IMR-90 (cell line): Measurements from ENCODE around the gene FGF9. TPM values are rescaled to one million over a fixed set of nuclear protein-coding genes. Genes with fewer than 3 reads are reported as not detected.

Experiments
- ATAC-seq: fragments of 200-7000 bp; cut with Tn5 transposase; 2 replicates; pipeline ENCODE4 v1.9.1; 2020; ENCODE audit warnings: low read depth, mild to moderate bottlenecking, moderate library complexity
- BruUV-seq: library from RNA; stranded (reverse); fragments of 400-500 nt; replicated peaks from 2 replicates; lab custom pipeline; 2021; lab: Mats Ljungman, UMichigan
- CTCF ChIA-PET: fragments of 300-600 bp; formaldehyde crosslinking; extraction: SDS; loops from one replicate; lab custom pipeline; 2021; ENCODE audit warnings: antibody characterized with exemption; lab: Yijun Ruan, JAX
- POLR2A ChIA-PET: fragments of 300-600 bp; sonication (Branson Sonifier 250); formaldehyde crosslinking; loops from one replicate; lab custom pipeline; 2022; ENCODE audit warnings: antibody characterized with exemption; ENCODE audit not compliant: unreplicated experiment; lab: Charles Lee
- DNase-seq: peaks from one replicate; pipeline ENCODE4 v3.0.0; 2013
- H2AFZ ChIP-seq: replicated peaks from 2 replicates; pipeline ENCODE3; 2013; ENCODE audit warnings: low read length, mild to moderate bottlenecking; ENCODE audit not compliant: poor library complexity
- H2AK5ac ChIP-seq: 2 replicates; pipeline ENCODE4 v1.6.1; 2013; ENCODE audit warnings: low read depth, low read length, inconsistent platforms
- H2AK9ac ChIP-seq: replicated peaks from 2 replicates; pipeline ENCODE3; 2013; ENCODE audit warnings: mild to moderate bottlenecking, low read depth, low read length, moderate library complexity; ENCODE audit not compliant: poor library complexity
- H2BK120ac ChIP-seq: 2 replicates; pipeline ENCODE4 v1.6.1; 2013; ENCODE audit warnings: low read depth, low read length, inconsistent platforms
- H2BK15ac ChIP-seq: 3 replicates; pipeline ENCODE4 v1.6.1; 2013; ENCODE audit warnings: low read depth, low read length, inconsistent platforms
- H2BK20ac ChIP-seq: 2 replicates; pipeline ENCODE4 v1.6.1; 2013; ENCODE audit warnings: low read depth, mild to moderate bottlenecking, inconsistent platforms, low read length, moderate library complexity
- H2BK5ac ChIP-seq: 2 replicates; pipeline ENCODE4 v1.6.1; 2013; ENCODE audit warnings: mild to moderate bottlenecking, low read depth, low read length, inconsistent platforms; ENCODE audit not compliant: poor library complexity, severe bottlenecking
- H3K14ac ChIP-seq: replicated peaks from 2 replicates; pipeline ENCODE4 v1.6.1; 2013; ENCODE audit warnings: low read depth, low read length, inconsistent platforms
- H3K18ac ChIP-seq: 2 replicates; pipeline ENCODE4 v1.6.1; 2013; ENCODE audit warnings: low read depth, low read length, control low read depth
- H3K23ac ChIP-seq: 2 replicates; pipeline ENCODE4 v1.6.1; 2013; ENCODE audit warnings: low read depth, low read length, inconsistent platforms
- H3K27ac ChIP-seq: 2 replicates; pipeline ENCODE4 v1.5.1; 2013; ENCODE audit warnings: mild to moderate bottlenecking, control low read depth, low read length; ENCODE audit not compliant: insufficient read depth
- H3K27me3 ChIP-seq: 2 replicates; pipeline ENCODE4 v1.6.1; 2013; ENCODE audit warnings: low read length; ENCODE audit not compliant: control insufficient read depth, insufficient read depth
- H3K36me3 ChIP-seq: 2 replicates; pipeline ENCODE4 v1.6.1; 2013; ENCODE audit warnings: low read length, mixed read lengths; ENCODE audit not compliant: control insufficient read depth, insufficient read depth
- H3K4ac ChIP-seq: 2 replicates; pipeline ENCODE4 v1.6.1; 2013; ENCODE audit warnings: low read depth, low read length, inconsistent platforms
- H3K4me1 ChIP-seq: 2 replicates; pipeline ENCODE4 v1.6.1; 2013; ENCODE audit warnings: low read length, mixed read lengths; ENCODE audit not compliant: control insufficient read depth, insufficient read depth
- H3K4me2 ChIP-seq: 2 replicates; pipeline ENCODE4 v1.6.1; 2013; ENCODE audit warnings: low read depth, mild to moderate bottlenecking, control low read depth, low read length, moderate library complexity
- H3K4me3 ChIP-seq: 2 replicates; pipeline ENCODE4 v1.5.1; 2013; ENCODE audit warnings: low read depth, mild to moderate bottlenecking, control low read depth, low read length, moderate library complexity; ENCODE audit not compliant: insufficient read depth
- H3K56ac ChIP-seq: 2 replicates; pipeline ENCODE4 v1.6.1; 2013; ENCODE audit warnings: low read length, inconsistent platforms; ENCODE audit not compliant: insufficient read depth; ENCODE audit errors: extremely low read depth
- H3K79me1 ChIP-seq, 2 experiments: 2 replicates each; pipeline ENCODE4 v1.6.1; 2013; ENCODE audit warnings: low read length in 2 of 2, inconsistent platforms in 1 of 2, low read depth in 1 of 2
- H3K9ac ChIP-seq: 2 replicates; pipeline ENCODE4 v1.6.1; 2013; ENCODE audit warnings: low read depth, low read length, control low read depth
- H3K9me1 ChIP-seq: 2 replicates; pipeline ENCODE4 v1.6.1; 2013; ENCODE audit warnings: low read length, inconsistent platforms; ENCODE audit not compliant: insufficient read depth
- H3K9me3 ChIP-seq: 2 replicates; pipeline ENCODE4 v1.6.1; 2013; ENCODE audit warnings: low read length; ENCODE audit not compliant: control insufficient read depth, insufficient read depth
- H4K20me1 ChIP-seq: 2 replicates; pipeline ENCODE4 v1.6.1; 2013; ENCODE audit warnings: low read length, inconsistent platforms; ENCODE audit not compliant: insufficient read depth
- H4K5ac ChIP-seq: 2 replicates; pipeline ENCODE4 v1.6.1; 2013; ENCODE audit warnings: mild to moderate bottlenecking, low read depth, low read length, control low read depth
- H4K8ac ChIP-seq, 2 experiments: 2 replicates each; pipeline ENCODE4 v1.6.1; 2013; ENCODE audit warnings: low read depth in 2 of 2, low read length in 2 of 2, control low read depth in 1 of 2, inconsistent platforms in 1 of 2
- H4K91ac ChIP-seq: 2 replicates; pipeline ENCODE4 v1.6.1; 2013; ENCODE audit warnings: low read depth, low read length, inconsistent platforms; ENCODE audit not compliant: insufficient read depth
- BHLHE40 ChIP-seq: fragments of 150-350 bp; IDR thresholded peaks from 2 replicates; pipeline ENCODE4 v1.6.1; 2016; ENCODE audit warnings: mild to moderate bottlenecking, low read depth, low read length
- CEBPB ChIP-seq: IDR thresholded peaks from 2 replicates; pipeline ENCODE4 v1.6.1; 2012; ENCODE audit warnings: low read depth, low read length, improper control_type of control experiment
- CHD1 ChIP-seq: IDR thresholded peaks from 2 replicates; pipeline ENCODE4 v1.6.1; 2012; ENCODE audit warnings: low read depth, low read length, improper control_type of control experiment
- FOS ChIP-seq: fragments of 150-350 bp; IDR thresholded peaks from 2 replicates; pipeline ENCODE4 v1.6.1; 2016; ENCODE audit warnings: low read depth, low read length
- MAFK ChIP-seq: IDR thresholded peaks from 2 replicates; pipeline ENCODE4 v1.6.1; 2012; ENCODE audit warnings: low read depth, low read length, improper control_type of control experiment
- MAZ ChIP-seq: IDR thresholded peaks from 2 replicates; pipeline ENCODE4 v1.6.1; 2012; ENCODE audit warnings: low read depth, mild to moderate bottlenecking, low read length, improper control_type of control experiment, moderate library complexity, borderline replicate concordance
- MXI1 ChIP-seq: IDR thresholded peaks from 2 replicates; pipeline ENCODE4 v1.6.1; 2012; ENCODE audit warnings: low read depth, mild to moderate bottlenecking, low read length, moderate library complexity, borderline replicate concordance
- NFE2L2 ChIP-seq: fragments of 150-350 bp; IDR thresholded peaks from 2 replicates; pipeline ENCODE4 v1.6.1; 2016; ENCODE audit warnings: low read depth, mild to moderate bottlenecking, low read length
- POLR2A ChIP-seq: IDR thresholded peaks from 2 replicates; pipeline ENCODE4 v1.6.1; 2012; ENCODE audit warnings: mild to moderate bottlenecking, low read depth, low read length
- RAD21 ChIP-seq: IDR thresholded peaks from 2 replicates; pipeline ENCODE4 v1.6.1; 2012; ENCODE audit warnings: low read length, improper control_type of control experiment
- RCOR1 ChIP-seq: IDR thresholded peaks from 2 replicates; pipeline ENCODE4 v1.6.1; 2012; ENCODE audit warnings: mild to moderate bottlenecking, low read length, improper control_type of control experiment; ENCODE audit not compliant: insufficient replicate concordance
- RFX5 ChIP-seq: IDR thresholded peaks from 2 replicates; pipeline ENCODE4 v1.8.0; 2012; ENCODE audit warnings: low read depth, mild to moderate bottlenecking, low read length, moderate library complexity
- dilution Hi-C: fragments of 300-500 bp; cut with HindIII; formaldehyde crosslinking; loops from one replicate; pipeline ENCODE4 v1.14.3; 2018; ENCODE audit warnings: low sequenced_read_pairs; ENCODE audit not compliant: unreplicated experiment
- in situ Hi-C: fragments of 300-500 bp; cut with MboI; formaldehyde crosslinking; loops from 3 replicates; pipeline ENCODE4 v1.14.3; 2019; ENCODE audit warnings: low sequenced_read_pairs, inconsistent platforms, mixed read lengths
- intact Hi-C: fragments of 100-400 bp; cut with micrococcal nuclease; formaldehyde crosslinking; loops from 2 replicates; pipeline ENCODE4 v1.10.0; 2022
- polyA plus RNA-seq, 3 experiments: library from polyadenylated mRNA; depleted of rRNA; stranded (reverse); fragments of >200 nt; gene quantifications; 2 replicates each; pipeline ENCODE4 v1.2.3, GENCODE V29; 2012; ENCODE audit warnings: low replicate concordance in 1 of 3
- total RNA-seq: library from RNA; depleted of rRNA; stranded (reverse); fragments of >200 nt; gene quantifications from 2 replicates; pipeline ENCODE4 v1.2.3, GENCODE V29; 2012
- TF ChIP-seq, protein P1 (sequence below): conservative IDR thresholded peaks from 2 replicates; pipeline ENCODE4 v1.5.1; 2012; ENCODE audit warnings: mild to moderate bottlenecking, low read depth, low read length, improper control_type of control experiment
- TF ChIP-seq, protein P2 (sequence below): fragments of 150-350 bp; IDR thresholded peaks from 2 replicates; pipeline ENCODE4 v1.6.1; 2017; ENCODE audit warnings: mild to moderate bottlenecking, antibody characterized with exemption, low read length, low read depth

The FGF9 gene
- total and polyA plus RNA-seq, 2 of the 4 experiments (the other 2 are of a cell fraction), result under 0.01 to 0.05 TPM

DNA sequence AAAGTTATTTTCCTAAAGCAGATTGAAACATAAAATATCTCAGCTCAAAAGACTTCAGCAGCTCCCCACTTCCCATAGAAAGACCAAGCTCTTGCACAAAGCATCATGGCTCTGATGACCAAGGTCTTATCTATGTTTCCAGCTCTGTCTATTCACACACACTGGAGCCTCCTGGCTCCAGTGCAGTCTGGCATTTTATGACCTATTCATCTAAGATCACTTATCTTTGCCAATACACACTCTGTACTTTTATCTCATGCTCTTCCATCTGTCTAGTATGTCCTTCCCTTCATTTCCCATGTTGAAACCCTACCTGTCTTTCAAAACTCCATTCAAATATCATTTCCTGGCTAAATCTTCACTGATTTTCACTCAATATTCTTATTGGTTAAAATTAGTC lies 74.4 kb downstream of the FGF9 start:
- no peak overlapping the region for H3K56ac ChIP-seq
- no peak overlapping the region for H3K9ac ChIP-seq
- H3K4me1 ChIP-seq, result peaks cover 9% of the 10 kb centered on the region
- no peak overlapping the region for H4K5ac ChIP-seq
- H3K27ac ChIP-seq, result no peak overlapping the region
- no peak overlapping the region for H3K14ac ChIP-seq
- no peak overlapping the region for H2BK20ac ChIP-seq
- H3K18ac ChIP-seq, result no peak overlapping the region
- H3K23ac ChIP-seq, result no peak overlapping the region
- peaks cover 6% of the 10 kb centered on the region; the same call in 1 of the 2 replicates for H3K9me1 ChIP-seq
- no peak overlapping the region for H2AK5ac ChIP-seq
- no peak overlapping the region; the same call in 1 of the 2 replicates for H2BK120ac ChIP-seq
- in situ Hi-C loops, result no loop called here
- intact Hi-C loops, result loop anchor here (5.0 to 10.0 kb wide), 2 partner anchors 73 to 229 kb away; partner anchors contain the start of gene FGF9
- H4K8ac ChIP-seq, result no peak overlapping the region
- no peak overlapping the region for H3K4me3 ChIP-seq
- H3K4ac ChIP-seq, result no peak overlapping the region
- ChIA-PET CTCF (interaction anchor here (0.6 to 0.7 kb wide), 2 partner anchors 22 to 93 kb away, joined by 7 to 9 read pairs; no protein-coding TSS in a partner anchor), POLR2A (no interaction called here)
- no peak for TF ChIP-seq RCOR1
- TF ChIP-seq MAFK, result no peak
- TF ChIP-seq RAD21, result no peak
- no peak for TF ChIP-seq MAZ
- no peak for TF ChIP-seq NFE2L2
- TF ChIP-seq CHD1, result no peak
- no peak for TF ChIP-seq MXI1
- TF ChIP-seq POLR2A, result no peak
- TF ChIP-seq, protein P1, sequence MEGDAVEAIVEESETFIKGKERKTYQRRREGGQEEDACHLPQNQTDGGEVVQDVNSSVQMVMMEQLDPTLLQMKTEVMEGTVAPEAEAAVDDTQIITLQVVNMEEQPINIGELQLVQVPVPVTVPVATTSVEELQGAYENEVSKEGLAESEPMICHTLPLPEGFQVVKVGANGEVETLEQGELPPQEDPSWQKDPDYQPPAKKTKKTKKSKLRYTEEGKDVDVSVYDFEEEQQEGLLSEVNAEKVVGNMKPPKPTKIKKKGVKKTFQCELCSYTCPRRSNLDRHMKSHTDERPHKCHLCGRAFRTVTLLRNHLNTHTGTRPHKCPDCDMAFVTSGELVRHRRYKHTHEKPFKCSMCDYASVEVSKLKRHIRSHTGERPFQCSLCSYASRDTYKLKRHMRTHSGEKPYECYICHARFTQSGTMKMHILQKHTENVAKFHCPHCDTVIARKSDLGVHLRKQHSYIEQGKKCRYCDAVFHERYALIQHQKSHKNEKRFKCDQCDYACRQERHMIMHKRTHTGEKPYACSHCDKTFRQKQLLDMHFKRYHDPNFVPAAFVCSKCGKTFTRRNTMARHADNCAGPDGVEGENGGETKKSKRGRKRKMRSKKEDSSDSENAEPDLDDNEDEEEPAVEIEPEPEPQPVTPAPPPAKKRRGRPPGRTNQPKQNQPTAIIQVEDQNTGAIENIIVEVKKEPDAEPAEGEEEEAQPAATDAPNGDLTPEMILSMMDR, result no peak
- TF ChIP-seq FOS, result no peak
- no peak for TF ChIP-seq BHLHE40
- no peak for TF ChIP-seq CEBPB
- TF ChIP-seq, protein P2, sequence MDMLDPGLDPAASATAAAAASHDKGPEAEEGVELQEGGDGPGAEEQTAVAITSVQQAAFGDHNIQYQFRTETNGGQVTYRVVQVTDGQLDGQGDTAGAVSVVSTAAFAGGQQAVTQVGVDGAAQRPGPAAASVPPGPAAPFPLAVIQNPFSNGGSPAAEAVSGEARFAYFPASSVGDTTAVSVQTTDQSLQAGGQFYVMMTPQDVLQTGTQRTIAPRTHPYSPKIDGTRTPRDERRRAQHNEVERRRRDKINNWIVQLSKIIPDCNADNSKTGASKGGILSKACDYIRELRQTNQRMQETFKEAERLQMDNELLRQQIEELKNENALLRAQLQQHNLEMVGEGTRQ, result no peak
- TF ChIP-seq RFX5, result no peak
- no peak overlapping the region for H3K4me2 ChIP-seq
- H3K27me3 ChIP-seq, result no peaks in the 10 kb centered on the region
- H3K9me3 ChIP-seq, result peaks cover 4% of the 10 kb centered on the region
- no peaks in the 10 kb centered on the region for H3K36me3 ChIP-seq
- H2AFZ ChIP-seq, result no peak overlapping the region
- no peak overlapping the region for H4K91ac ChIP-seq
- dilution Hi-C loops, result no loop called here
- DNase-seq, result no peak
- no peaks in the 10 kb centered on the region for H3K79me1 ChIP-seq
- no peak for ATAC-seq
- no peak overlapping the region for H2BK5ac ChIP-seq
- H4K20me1 ChIP-seq, result no peaks in the 10 kb centered on the region
- no peak overlapping the region for H2BK15ac ChIP-seq
- H2AK9ac ChIP-seq, result no peak overlapping the region
- no TSS peak for BruUV-seq
